Activated naive CD4-positive, alpha-beta T cell treated with anti-CD3 and anti-CD28 coated beads, Interleukin-2, amount 50 U/mL, for 72 hours (primary cell): ENCODE results near the gene UBAC1. TPM values are rescaled to one million over a fixed set of nuclear protein-coding genes. Genes with fewer than 3 reads are reported as not detected.
A peak's percentile ranks its signal among the peaks of the same experiment; 100 is the strongest.

ENCODE experiments used
- ATAC-seq, 2 donors: fragments of 150-1000 bp; cut with Tn5 transposase; 2 replicates each; pipeline ENCODE4 v1.10.0; 2021; ENCODE audit warnings: mild to moderate bottlenecking in 2 of 2, moderate library complexity in 2 of 2
- DNase-seq, 2 donors: peaks; one replicate each; pipeline ENCODE4 v3.0.0; 2021 to 2022; ENCODE audit warnings: low spot score in 2 of 2
- H3K27ac Mint-ChIP-seq, 2 donors: one replicate each; pipeline ENCODE4 v1.8.0; 2022; ENCODE audit warnings: mild to moderate bottlenecking in 2 of 2, mixed read lengths in 2 of 2
- H3K36me3 Mint-ChIP-seq, 2 donors: one replicate each; pipeline ENCODE4 v1.8.0; 2022; ENCODE audit warnings: mixed read lengths in 2 of 2
- H3K9me3 Mint-ChIP-seq, 2 donors: one replicate each; pipeline ENCODE4 v1.8.0; 2022; ENCODE audit warnings: mixed read lengths in 2 of 2
- total RNA-seq, 2 donors: library from RNA; stranded (reverse); gene quantifications; one replicate each; pipeline ENCODE4 v1.2.3, GENCODE V29; 2022

UBAC1 gene
- total RNA-seq, 2 donors from 2014 or later, result 39.8 to 46.7 TPM

DNA sequence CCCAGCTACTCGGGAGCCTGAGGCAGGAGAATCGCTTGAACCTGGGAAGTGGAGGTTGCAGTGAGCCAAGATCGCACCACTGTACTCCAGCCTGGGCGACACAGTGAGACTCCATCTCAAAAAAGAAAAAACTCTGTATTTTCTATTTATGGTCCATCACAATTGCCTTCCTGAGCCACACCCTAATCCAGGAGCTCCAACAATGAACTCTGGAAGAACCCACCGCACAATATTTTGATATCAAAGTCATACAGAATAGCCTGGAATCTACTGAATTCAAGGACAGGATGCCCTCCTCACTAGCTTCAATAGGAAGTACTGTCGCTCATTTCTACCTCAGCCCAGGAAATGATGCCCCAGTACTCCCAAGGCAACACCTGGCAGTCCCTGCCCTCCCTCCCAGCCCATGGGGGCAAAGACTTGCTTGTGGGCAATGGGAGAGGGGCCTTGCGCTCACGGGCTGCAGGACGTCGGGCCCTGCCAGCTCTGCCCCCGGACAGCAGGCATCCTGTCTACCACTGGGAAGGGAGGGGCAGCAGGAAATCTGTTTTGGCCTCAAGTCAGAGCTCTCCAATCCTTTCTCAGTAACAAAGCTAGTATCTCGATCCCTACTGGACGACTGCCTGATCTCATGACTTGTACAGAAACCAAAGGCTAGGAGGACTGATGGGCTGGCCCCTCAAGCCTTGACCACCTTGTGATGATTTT lies 19.7 kb downstream of the UBAC1 start:
- H3K36me3 Mint-ChIP-seq, result peaks cover 48 to 63% of the 10 kb centered on the region in 2 donors
- ATAC-seq (no peak), DNase-seq (no peak)
- H3K27ac Mint-ChIP-seq, result no peak overlapping the region
- H3K9me3 Mint-ChIP-seq, result peaks cover 0 to 4% of the 10 kb centered on the region in 2 donors

DNA sequence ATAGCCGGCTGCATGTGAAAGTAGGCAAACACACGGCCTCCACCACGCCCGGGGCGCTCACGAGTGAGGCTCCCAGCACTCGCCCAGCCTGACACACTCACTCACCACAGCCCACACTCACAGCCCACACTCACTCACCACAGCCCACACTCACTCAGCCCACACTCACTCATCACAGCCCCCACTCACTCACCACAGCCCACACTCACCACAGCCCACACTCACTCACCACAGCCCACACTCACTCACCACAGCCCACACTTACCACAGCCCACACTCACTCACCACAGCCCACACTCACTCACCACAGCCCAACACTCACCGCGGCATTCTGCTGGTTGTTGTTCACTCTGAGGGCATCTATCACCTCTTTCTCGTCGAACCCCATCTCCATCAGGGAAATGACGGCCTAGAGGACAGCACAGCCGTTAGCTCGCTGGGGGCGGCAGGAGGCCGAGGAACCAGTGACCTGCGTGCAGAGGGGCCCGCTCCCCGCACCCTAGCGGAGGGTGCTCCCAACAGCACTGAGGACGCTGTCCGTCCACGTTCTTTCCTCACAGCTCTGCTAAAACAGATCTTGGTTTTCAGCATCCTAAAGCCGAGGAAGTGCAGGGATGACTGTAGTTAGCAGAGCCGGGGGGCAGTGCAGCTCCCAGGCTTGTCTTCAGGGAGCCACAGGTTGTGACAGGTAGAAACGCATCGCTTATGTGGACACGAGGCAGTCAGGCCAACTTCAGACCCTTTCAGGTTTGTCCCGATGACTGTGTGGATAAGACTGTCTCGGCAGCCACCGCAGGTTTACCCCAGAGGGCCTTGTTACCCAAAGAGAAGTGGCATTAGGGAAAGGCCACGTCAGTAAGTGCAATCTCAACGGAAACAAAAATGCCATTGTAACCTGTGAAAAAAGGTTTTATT lies 21.6 kb downstream of the UBAC1 start:
- peaks cover 0 to 4% of the 10 kb centered on the region in 2 donors for H3K9me3 Mint-ChIP-seq
- peak overlapping the region; percentile 89 to 99 for H3K27ac Mint-ChIP-seq
- peaks cover 44 to 58% of the 10 kb centered on the region in 2 donors for H3K36me3 Mint-ChIP-seq
- peak; percentile 87 to 90 for ATAC-seq
- DNase-seq, result peak; percentile 63 to 69

DNA sequence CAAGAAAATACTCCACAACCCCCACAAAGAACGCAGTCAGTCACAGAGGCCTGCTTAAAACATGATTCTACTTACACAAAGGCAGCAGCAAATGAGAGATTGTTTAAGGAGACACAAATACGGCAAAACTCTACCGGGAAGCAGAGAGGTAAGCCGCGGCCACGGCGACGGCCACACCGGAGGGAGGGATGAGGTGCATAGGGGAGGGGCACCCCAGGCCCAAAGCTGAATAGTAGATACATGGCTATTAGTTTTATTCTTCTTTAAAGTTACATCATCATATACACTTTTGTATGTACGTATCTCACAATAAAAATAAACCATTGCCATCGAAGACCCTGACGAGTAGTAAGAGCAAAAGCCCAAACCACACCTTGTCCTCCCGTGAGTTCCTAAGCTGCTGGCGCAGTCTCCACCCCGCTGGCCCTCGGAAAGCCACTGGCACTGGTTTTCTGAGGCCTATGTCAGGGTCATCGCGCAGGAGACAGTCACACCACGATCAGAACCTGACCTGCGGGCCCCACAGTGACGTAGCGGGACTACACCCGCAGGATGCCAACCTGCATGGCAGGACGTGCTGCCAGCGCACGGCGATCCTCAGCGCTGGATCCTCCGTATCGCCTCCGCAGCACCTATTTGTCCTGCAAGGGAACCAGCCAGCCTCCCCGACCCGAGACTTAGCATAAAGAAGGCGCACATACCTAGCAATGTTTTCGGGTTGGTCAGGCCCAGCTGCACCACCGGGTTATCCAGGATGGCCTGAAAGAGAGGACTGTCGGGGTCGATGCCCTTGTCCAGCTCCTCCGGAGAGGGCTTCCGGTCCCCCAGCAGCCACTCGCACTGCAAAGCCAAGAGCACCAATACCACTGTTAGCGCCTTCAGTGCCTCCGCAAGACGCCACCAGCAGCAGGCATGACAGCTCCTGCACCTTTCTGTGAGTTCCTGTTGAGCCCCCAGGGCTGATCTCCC lies 23.4 kb downstream of the UBAC1 start:
- H3K27ac Mint-ChIP-seq, result no peak overlapping the region
- H3K9me3 Mint-ChIP-seq, result peaks cover 0 to 4% of the 10 kb centered on the region in 2 donors
- ATAC-seq, result no peak
- peaks cover 48 to 50% of the 10 kb centered on the region in 2 donors for H3K36me3 Mint-ChIP-seq
- DNase-seq, result no peak

GRCh38 chr9:135933114-135933513 lies 28.1 kb downstream of the UBAC1 start:
- no peaks in the 10 kb centered on the region for H3K9me3 Mint-ChIP-seq
- no peak overlapping the region for H3K27ac Mint-ChIP-seq
- DNase-seq (no peak), ATAC-seq (no peak)
- H3K36me3 Mint-ChIP-seq, result peaks cover 40 to 42% of the 10 kb centered on the region in 2 donors

DNA sequence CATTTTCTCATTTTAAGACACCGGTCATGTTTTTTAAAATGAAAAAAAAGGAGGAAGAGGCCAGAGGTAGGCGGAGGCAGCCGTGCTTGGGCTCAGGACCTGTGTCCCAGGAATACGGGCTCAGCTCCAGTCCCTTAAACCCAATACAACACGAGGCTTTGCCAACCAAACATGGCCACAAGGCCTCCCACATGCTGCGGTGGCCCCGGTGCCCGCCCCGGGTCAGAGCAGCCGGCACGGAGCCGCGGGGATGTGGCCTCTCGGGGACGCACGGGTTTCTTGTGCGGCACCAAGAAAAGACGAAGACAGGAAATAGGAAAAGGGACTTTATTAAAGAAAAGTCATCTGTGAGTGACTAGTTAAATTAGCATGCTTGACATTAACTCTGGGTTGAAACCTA lies 28.5 kb downstream of the UBAC1 start:
- Mint-ChIP-seq H3K9me3 (no peaks in the 10 kb centered on the region), H3K27ac (no peak overlapping the region), H3K36me3 (peaks cover 35 to 37% of the 10 kb centered on the region in 2 donors)
- no peak for DNase-seq
- no peak for ATAC-seq

- peaks cover 25 to 29% of the 10 kb centered on the region in 2 donors for H3K36me3 Mint-ChIP-seq
- no peak for DNase-seq
- H3K9me3 Mint-ChIP-seq, result no peaks in the 10 kb centered on the region
- H3K27ac Mint-ChIP-seq, result no peak overlapping the region
- ATAC-seq, result no peak
Observed at GRCh38 chr9:135931349-135931820, 29.8 kb downstream of the UBAC1 start.

- H3K9me3 Mint-ChIP-seq, result no peaks in the 10 kb centered on the region
- peak overlapping the region in 1 of 2 donors; percentile 30 for H3K27ac Mint-ChIP-seq
- H3K36me3 Mint-ChIP-seq, result peaks cover 21 to 27% of the 10 kb centered on the region in 2 donors
- ATAC-seq (no peak), DNase-seq (no peak)
Observed at GRCh38 chr9:135930446-135931345, 30.5 kb downstream of the UBAC1 start.

DNA sequence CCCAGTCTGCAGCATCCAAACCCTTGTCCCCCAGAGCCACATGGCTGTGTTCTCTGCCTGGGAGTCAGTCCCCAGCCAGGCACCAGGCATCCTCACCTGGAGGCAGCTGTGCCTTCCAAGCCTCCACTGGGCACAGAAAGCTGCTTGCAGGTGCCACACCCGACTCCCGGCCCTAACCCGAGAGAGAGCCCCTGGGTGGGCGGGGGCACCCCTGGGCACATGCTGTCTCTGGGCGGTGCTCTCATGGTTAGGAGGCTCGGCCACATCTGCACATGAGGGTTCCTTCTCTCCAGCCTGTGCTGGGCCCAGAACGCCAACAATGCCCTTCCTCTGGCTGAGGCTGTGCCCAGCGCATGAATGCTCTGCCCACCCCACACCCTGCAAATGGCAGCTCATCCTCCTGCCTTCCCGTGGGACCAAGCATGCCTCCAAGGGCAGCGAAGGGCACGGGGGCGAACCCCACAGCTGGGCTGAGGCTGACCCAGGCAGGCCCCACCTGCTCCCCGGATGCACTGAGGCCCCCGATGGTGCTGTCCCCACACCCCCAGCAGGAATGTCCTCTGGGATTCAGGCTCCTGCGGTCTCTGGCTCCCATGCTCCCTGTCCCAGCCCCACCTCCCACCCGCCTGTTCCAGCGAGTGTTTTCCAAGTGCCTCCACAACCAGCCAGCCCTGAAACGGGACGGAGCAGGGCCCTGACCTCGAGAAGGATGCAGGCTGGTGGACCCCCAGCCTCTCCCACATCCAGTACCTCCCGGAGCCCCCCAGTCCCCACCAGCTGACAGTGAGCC lies 31.3 kb downstream of the UBAC1 start:
- DNase-seq (no peak), ATAC-seq (no peak)
- Mint-ChIP-seq H3K27ac (peak overlapping the region in 1 of 2 donors; percentile 30), H3K36me3 (peaks cover 20 to 23% of the 10 kb centered on the region in 2 donors), H3K9me3 (no peaks in the 10 kb centered on the region)

DNA sequence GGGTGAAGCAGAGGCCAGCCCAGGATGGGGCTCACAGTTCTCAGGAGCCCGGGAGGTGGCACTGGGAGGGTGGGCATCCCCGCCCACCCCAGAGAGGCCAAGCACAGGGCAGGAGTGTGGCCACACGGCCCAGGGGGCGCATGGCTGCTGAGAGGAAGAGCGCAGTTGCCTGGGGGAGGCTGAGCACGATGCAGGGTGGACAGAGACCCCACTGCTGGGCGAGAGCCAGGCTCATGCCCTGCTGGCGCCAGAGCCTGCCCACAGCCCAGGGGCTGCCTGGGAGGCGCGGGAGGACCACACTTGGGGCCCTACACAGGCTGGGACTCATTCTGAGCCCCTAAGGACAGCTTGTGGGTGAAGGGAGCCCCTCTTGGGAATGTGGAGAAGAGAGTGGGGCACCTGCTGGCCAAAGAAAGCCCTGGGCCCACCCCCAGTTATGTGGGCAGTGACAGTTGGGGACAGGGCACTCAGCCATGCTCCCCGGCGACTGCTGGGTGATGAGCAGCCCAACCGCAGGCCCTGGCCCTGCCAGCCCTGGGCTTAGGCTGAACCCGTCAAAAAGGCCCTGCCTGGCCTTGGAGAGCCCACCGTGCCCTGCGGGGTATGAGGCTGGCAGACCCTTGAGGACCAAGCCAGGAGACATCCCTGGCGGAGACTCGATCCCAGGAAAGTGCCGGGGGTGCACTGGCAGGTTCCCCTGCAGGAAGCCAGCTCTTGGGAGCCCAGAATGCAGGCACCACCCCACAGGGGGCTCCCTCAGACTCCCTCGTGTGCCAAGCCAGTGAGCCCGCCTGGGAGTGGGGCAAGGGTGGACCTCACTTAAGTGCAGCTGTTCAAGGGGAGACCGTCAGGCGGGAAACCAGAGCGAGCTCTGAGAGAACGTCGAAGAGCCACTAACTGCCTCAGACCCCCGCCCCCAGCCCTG lies 32.2 kb downstream of the UBAC1 start:
- no peaks in the 10 kb centered on the region for H3K9me3 Mint-ChIP-seq
- peaks cover 20 to 31% of the 10 kb centered on the region in 2 donors for H3K36me3 Mint-ChIP-seq
- no peak for DNase-seq
- H3K27ac Mint-ChIP-seq, result no peak overlapping the region
- no peak for ATAC-seq

DNA sequence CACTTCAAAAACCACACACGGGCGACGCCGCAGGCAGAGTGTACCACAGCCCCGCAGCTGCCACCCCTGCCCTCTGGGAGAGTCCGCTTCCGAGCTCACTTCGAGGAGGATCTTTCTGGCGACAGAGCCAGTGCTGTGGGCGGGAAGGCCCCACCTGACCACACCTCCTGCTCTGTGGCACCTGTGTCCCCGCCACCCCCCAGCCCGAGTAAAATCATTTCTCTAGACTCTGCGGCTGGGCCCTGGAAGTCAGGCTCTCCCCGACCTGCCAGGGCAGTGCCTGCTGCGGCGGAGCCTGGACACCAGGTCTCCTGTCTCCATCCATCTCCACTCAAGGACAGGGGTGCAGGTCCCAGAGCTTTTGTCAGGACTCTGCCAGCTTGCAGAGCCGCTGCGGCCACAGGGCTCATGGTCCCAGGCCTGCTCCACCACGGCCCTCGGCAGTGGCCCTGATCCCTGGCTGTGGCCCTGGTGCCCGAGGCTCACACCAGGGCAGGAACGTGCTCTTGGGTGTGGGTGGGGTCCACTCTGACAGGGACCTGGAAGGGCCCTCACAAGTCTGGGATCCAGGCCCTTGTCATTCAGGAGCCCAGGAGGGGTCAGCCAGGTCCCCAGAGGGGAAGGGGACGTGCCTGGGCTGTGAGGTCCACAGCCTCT lies 33.0 kb downstream of the UBAC1 start:
- ATAC-seq (no peak), DNase-seq (no peak)
- Mint-ChIP-seq H3K36me3 (peaks cover 13 to 31% of the 10 kb centered on the region in 2 donors), H3K27ac (peak overlapping the region; percentile 18 to 91), H3K9me3 (no peaks in the 10 kb centered on the region)

DNA sequence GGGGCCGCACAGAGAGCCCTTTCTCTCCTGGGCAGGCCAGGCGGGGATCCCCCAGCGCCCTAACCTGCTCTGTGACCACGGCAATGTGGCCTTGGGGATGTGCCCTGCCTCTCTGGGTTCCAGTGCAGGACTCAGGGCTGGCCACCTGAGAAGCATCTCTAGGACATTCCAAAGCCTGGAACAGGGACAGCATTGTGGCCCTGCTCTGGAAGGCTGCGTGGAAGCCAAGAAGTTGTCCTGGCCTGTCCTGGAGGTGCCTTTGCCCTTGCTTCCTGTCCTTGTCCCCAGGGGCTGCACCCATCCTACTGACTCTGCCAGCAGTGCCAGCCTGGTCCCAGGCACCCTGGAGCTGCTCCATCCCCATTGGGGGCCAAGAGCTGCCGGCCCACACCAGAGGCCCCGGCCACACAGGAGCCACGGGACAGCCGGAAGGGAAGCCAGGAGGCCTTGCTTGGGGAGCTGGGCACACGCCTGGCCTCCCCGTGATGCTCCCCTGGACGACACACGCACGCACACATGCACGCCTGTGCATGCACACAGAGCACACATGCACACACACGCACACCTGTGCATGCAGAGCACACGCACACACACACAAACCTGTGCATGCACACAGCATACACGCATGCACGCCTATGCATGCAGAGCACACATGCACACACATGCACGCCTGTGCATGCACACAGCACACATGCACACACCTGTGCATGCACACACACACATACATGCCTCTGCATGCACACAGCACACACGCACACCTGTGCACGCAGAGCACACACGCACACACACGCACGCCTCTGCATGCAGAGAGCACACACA lies 33.8 kb downstream of the UBAC1 start:
- ATAC-seq, result no peak
- Mint-ChIP-seq H3K36me3 (peaks cover 8 to 24% of the 10 kb centered on the region in 2 donors), H3K9me3 (no peaks in the 10 kb centered on the region), H3K27ac (peak overlapping the region in 1 of 2 donors; percentile 18)
- no peak for DNase-seq

- Mint-ChIP-seq H3K36me3 (peaks cover 8 to 20% of the 10 kb centered on the region in 2 donors), H3K27ac (peak overlapping the region; percentile 94 to 96), H3K9me3 (no peaks in the 10 kb centered on the region)
- DNase-seq, result peak; percentile 80 to 95
- ATAC-seq, result peak; percentile 91 to 95
Observed at GRCh38 chr9:135926402-135927194, 34.6 kb downstream of the UBAC1 start.
